ENCODE data around the gene ELAVL2.

GRCh38 chr9:23682352-23682751 is 143.7 kb downstream of the ELAVL2 start:
- TF ChIP-seq CTCF (IDR thresholded peaks at IDR 0.05; ENCODE audit: insufficient read depth, low read length): no peak
- no peak for TF ChIP-seq POLR2AphosphoS5 (IDR thresholded peaks at IDR 0.05; ENCODE audit: low read depth)
- no peak for TF ChIP-seq REST (IDR thresholded peaks at IDR 0.05; ENCODE audit: insufficient replicate concordance, low read depth)

Data from HL-60 (cell line).